Measurements from ENCODE around the gene SCYGR6. TPM values are rescaled to one million over a fixed set of nuclear protein-coding genes. Genes with fewer than 3 reads are reported as not detected.
"Not testable (repeated sequence)": the region's sequence is repeated elsewhere in the genome, so short reads cannot be mapped to it uniquely, and the experiment has no call there.

SCYGR6 gene
- total RNA-seq, 1 donor from 2014 or later = not detected

DNA sequence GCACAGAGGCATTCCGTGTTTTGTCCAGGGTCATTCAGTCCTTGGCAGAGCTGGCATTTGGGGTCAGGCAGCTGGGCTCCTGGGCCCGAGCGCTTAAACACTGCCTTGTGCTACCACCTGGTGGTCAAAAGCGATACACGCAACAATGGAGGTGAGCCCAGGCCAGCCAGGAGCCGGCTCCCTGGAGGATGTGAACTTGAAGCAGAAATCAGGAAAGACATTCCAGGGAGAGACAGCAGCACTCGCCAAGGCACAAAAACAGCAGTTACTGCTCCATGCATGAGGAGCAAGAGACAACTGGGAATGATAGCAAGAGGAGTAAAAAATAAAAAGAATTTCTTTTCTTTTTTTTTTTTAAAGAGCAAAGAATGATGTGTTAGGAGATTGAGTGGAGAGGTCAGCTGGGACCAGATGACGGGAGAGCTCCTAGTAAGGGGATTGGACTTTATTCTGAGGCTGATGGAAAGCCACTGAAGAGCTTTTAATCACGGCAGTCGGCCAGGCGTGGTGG is 41.9 kb upstream of the SCYGR6 start:
- H3K4me3 Mint-ChIP-seq = no peak overlapping the region
- no peaks in the 10 kb centered on the region for H3K9me3 Mint-ChIP-seq
- peaks cover 12% of the 10 kb centered on the region for H3K4me1 Mint-ChIP-seq (ENCODE audit: unreplicated experiment)
- no peaks in the 10 kb centered on the region for H3K36me3 Mint-ChIP-seq
- no peaks in the 10 kb centered on the region for H3K27me3 Mint-ChIP-seq
- peak overlapping the region; percentile 41 for H3K27ac Mint-ChIP-seq
- TF ChIP-seq, protein P1, sequence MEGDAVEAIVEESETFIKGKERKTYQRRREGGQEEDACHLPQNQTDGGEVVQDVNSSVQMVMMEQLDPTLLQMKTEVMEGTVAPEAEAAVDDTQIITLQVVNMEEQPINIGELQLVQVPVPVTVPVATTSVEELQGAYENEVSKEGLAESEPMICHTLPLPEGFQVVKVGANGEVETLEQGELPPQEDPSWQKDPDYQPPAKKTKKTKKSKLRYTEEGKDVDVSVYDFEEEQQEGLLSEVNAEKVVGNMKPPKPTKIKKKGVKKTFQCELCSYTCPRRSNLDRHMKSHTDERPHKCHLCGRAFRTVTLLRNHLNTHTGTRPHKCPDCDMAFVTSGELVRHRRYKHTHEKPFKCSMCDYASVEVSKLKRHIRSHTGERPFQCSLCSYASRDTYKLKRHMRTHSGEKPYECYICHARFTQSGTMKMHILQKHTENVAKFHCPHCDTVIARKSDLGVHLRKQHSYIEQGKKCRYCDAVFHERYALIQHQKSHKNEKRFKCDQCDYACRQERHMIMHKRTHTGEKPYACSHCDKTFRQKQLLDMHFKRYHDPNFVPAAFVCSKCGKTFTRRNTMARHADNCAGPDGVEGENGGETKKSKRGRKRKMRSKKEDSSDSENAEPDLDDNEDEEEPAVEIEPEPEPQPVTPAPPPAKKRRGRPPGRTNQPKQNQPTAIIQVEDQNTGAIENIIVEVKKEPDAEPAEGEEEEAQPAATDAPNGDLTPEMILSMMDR (conservative IDR thresholded peaks at IDR 0.05) = peak; percentile 93
- peak; percentile 79 for DNase-seq (ENCODE audit: extremely low spot score, unreplicated experiment)

DNA sequence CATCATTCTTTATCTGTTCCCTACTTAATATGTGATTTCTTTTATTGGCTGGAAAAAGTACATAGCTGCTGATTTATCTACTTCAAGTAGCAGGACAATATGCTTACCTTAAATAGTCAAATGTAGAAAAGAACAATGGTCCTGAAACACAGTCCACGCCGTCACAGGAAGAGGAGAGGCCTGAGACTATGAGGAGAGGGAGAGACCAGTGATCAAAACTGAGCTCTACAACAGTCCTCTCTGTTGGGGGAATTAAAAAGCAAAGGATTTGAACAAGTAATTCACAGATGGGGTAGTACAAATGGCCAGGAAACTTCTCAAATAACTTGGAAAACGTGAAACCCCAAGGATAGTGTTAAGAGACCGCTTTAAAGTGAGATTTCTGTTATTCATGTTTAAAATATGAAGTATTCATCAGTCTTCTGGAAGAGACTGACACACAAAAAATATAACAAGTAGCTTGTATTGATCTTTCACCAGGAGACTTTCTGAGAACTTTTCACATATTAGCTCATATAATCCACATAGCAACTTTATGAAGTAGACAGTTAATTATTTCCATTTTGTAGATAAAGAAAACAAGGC is 41.3 kb upstream of the SCYGR6 start:
- Mint-ChIP-seq H3K4me1 (ENCODE audit: unreplicated experiment) (peaks cover 12% of the 10 kb centered on the region), H3K27me3 (no peaks in the 10 kb centered on the region), H3K27ac (peak overlapping the region; percentile 41), H3K9me3 (no peaks in the 10 kb centered on the region), H3K4me3 (no peak overlapping the region), H3K36me3 (no peaks in the 10 kb centered on the region)
- DNase-seq (ENCODE audit: extremely low spot score, unreplicated experiment) = no peak
- TF ChIP-seq, protein P1 (conservative IDR thresholded peaks at IDR 0.05) = no peak

GRCh38 chr2:227761740-227762476 is 37.4 kb upstream of the SCYGR6 start:
- Mint-ChIP-seq H3K9me3 (peaks cover 4% of the 10 kb centered on the region), H3K4me3 (no peak overlapping the region), H3K36me3 (no peaks in the 10 kb centered on the region), H3K4me1 (ENCODE audit: unreplicated experiment) (peaks cover 18% of the 10 kb centered on the region), H3K27me3 (no peaks in the 10 kb centered on the region), H3K27ac (peak overlapping the region; percentile 70)
- no peak for DNase-seq (ENCODE audit: extremely low spot score, unreplicated experiment)
- TF ChIP-seq, protein P1 (conservative IDR thresholded peaks at IDR 0.05) = no peak

DNA sequence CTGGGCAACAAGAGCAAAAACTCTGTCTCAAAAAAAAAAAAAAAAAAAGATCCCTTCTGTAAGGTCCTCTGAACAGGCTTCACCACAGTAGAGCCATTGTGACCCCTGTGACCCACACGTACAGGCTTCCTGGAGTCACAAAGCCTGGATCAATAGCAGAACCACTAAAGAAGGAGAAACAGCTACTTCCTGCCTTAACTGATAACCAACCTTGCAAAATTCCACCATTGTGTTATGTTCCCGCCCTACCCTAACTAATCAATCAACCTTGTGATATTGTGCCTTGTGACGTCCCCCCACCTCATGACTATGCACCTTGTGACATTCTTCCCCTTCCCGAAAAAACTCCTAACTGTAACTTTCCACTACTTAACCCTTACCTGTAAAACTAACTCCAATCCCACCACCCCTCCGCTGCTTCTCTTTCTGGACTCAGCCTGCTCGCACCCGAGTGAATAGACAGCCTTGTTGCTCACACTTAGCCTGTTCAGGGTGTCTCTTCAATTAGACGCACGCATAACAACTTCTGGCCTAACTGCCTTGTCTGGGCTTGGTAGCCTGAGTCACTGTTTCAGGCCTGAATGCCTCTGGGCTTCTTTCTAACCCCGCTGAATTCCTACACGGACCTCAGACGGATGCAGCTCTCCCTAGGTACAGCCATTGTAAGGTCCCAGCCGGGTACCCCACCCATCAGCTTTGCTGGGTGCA is 35.0 kb upstream of the SCYGR6 start:
- Mint-ChIP-seq H3K27me3 (no peaks in the 10 kb centered on the region), H3K4me3 (peak overlapping the region; percentile 60), H3K9me3 (peaks cover 4% of the 10 kb centered on the region), H3K27ac (peak overlapping the region; percentile 99), H3K36me3 (no peaks in the 10 kb centered on the region), H3K4me1 (ENCODE audit: unreplicated experiment) (peaks cover 6% of the 10 kb centered on the region)
- no peak for DNase-seq (ENCODE audit: extremely low spot score, unreplicated experiment)
- TF ChIP-seq, protein P1 (conservative IDR thresholded peaks at IDR 0.05) = no peak

DNA sequence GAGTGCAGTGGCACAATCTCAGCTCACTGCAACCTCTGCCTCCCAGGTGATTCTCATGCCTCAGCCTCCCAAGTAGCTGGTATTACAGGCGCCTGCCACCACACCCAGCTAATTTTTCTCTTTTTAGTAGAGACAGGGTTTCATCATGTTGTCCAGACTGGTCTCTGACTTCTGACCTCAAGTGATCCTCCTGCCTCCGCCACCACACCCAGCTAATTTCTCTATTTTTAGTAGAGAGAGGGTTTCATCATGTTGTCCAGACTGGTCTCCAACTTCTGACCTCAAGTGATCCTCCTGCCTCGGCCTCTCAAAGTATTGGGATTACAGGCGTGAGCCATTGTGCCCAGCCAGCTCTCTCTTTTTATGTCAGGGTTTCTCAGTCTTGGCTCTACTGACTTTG is 31.7 kb upstream of the SCYGR6 start:
- not testable (repeated sequence) for H3K27me3 Mint-ChIP-seq, H3K27ac Mint-ChIP-seq, H3K4me3 Mint-ChIP-seq

GRCh38 chr2:227748079-227748478 is 23.5 kb upstream of the SCYGR6 start:
- H3K9me3 Mint-ChIP-seq = no peaks in the 10 kb centered on the region
- no peak for DNase-seq (ENCODE audit: extremely low spot score, unreplicated experiment)
- TF ChIP-seq, protein P1 (conservative IDR thresholded peaks at IDR 0.05) = peak; percentile 65
- no peaks in the 10 kb centered on the region for H3K36me3 Mint-ChIP-seq
- no peaks in the 10 kb centered on the region for H3K4me1 Mint-ChIP-seq (ENCODE audit: unreplicated experiment)
- H3K4me3 Mint-ChIP-seq = no peak overlapping the region
- no peaks in the 10 kb centered on the region for H3K27me3 Mint-ChIP-seq
- no peak overlapping the region for H3K27ac Mint-ChIP-seq

More for the DNA sequence above, 31.7 kb upstream of the SCYGR6 start:
- H3K4me1 Mint-ChIP-seq (ENCODE audit: unreplicated experiment); DNase-seq (ENCODE audit: extremely low spot score, unreplicated experiment); H3K9me3 Mint-ChIP-seq; H3K36me3 Mint-ChIP-seq: not testable (repeated sequence)

All from type B pancreatic cell (in vitro differentiated cells).